Activated CD8-positive, alpha-beta memory T cell treated with anti-CD3 and anti-CD28 coated beads, Interleukin-2, amount 50 U/mL, for 24 hours (primary cell): Measurements from ENCODE around the gene PTPRK.

ENCODE experiments used
- DNase-seq: peaks from one replicate; pipeline ENCODE4 v3.0.0-alpha.2; 2020; ENCODE audit errors: extremely low read depth

PTPRK gene

DNA sequence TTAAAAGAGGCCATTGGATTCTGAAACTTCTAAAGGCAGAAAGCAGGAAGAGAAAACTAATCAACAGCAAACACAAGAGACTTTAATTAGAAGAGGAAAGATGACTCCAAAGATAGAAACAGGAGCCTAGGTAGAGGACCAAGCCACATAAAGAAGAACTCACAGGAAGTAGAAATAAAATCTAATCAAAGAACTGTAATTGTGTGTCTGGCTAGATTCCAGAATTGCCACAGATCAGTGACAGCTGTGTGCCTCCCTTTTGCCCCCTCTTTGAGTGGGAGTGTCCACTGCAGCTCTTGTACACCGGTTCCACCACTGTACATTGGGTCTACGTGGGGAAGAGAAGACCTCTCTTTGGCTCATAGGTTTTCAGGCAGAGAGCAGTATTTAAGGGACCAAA lies 597.3 kb downstream of the PTPRK start:
- DNase-seq, result no peak

DNA sequence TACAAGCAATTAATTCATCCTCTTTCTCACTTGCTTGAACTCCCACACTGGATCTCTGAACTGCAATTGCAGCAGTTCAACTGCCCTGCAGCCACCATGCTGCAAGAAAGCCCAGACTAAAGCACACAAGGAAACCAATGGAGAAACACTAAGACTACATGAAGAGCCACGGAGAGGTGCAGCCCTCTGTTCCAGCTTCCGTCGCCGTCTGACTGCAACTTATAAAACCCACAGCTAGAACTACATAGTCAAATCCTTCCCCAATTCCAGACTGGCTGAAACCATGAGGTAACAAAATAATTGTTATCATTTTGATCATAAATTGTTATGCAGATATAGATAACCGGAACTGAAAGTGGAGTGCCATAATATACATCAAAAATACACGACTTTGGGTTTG lies 598.4 kb downstream of the PTPRK start:
- DNase-seq, result no peak

DNA sequence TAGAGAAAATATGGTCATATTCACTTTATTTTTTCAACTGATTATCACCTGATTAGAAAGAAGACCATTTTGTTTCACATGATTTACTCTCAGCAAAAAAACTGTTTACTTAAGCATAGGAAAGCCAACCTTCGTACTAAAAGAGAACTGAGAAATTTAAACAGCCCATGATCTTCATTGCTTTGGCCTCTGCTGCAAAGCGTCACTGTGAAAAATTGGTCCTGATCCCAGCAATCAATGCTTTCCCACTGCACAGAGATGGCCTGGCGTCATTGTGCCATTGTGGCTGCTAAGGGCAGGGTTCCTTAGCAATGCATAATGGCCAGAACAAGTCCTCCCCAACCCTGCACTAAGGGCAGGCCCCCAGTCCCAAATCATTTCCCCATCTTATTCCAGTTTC lies 599.6 kb downstream of the PTPRK start:
- no peak for DNase-seq
